Right lobe of liver (tissue), 4 donors: ENCODE measurements around the gene RPTOR.

Source experiments
- CTCF ChIP-seq, 4 donors: fragments of 200-600 bp in 3 of 4; fragments of 450-650 bp in 1 of 4; IDR thresholded peaks; one replicate each; pipeline versions ENCODE4 v1.5.1 to v1.8.0; 2016 to 2022; ENCODE audit warnings: antibody characterized with exemption in 4 of 4, mild to moderate bottlenecking in 2 of 4
- POLR2A ChIP-seq: fragments of 450-650 bp; IDR thresholded peaks from one replicate; pipeline ENCODE4 v1.6.1; 2017; ENCODE audit warnings: antibody characterized with exemption, mild to moderate bottlenecking
- donor health status: DM: no; HTN: no; CAD: no.
- donor health status: DM: no; HTN: no; CAD: no.
- donor health status: DM: no; HTN: yes; CAD: no.

GRCh38 chr17:80861892-80862291 is 317.3 kb downstream of the RPTOR start:
- TF ChIP-seq CTCF (IDR thresholded peaks at IDR 0.05) (peak in 1 of 4 donors; percentile 17), POLR2A (no peak)
